SK-N-MC (cell line): Measurements from ENCODE around the gene LRP5.

ENCODE experiments used
- EZH2 ChIP-seq: fragments of 200-600 bp; sonication (generic); IDR thresholded peaks from one replicate; pipeline ENCODE4 v1.6.1; 2017; ENCODE audit warnings: antibody characterized with exemption
- POLR2AphosphoS5 ChIP-seq: IDR thresholded peaks from 2 replicates; pipeline ENCODE4 v1.6.1; 2012; ENCODE audit warnings: mild to moderate bottlenecking, low read depth, low read length, borderline replicate concordance

DNA sequence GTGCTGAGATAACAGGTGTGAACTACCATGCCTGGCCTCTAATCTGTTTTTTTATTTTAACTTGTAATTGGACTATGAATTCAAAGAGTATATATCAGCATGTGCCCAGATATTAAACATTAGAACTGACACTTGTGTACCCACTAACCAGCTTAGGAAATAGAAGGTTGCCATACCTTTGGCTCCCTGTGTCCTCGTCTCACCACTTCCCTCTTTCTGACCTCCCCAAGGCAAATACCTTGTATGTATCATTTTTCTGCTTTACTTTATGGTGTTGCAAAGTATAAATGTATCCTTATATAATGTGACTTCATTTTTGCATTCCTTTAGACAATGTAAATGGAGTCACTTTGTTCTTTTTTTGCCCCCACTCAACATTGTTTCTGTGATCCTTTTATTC is 157.3 kb downstream of the LRP5 start:
- no peak for TF ChIP-seq EZH2
- TF ChIP-seq POLR2AphosphoS5: no peak
